KMS-11 (cell line): ENCODE results near the gene CENPP.

ENCODE experiments used
- H2AFZ ChIP-seq: fragments of 200-600 bp; sonication (generic); 2 replicates; pipeline ENCODE4 v1.6.1; 2016; ENCODE audit warnings: antibody characterized with exemption, mixed run types, low read depth
- H3K27ac ChIP-seq: fragments of 200-600 bp; sonication (generic); 2 replicates; pipeline ENCODE4 v1.6.1; 2016; ENCODE audit warnings: mild to moderate bottlenecking, mixed run types
- H3K27me3 ChIP-seq: fragments of 200-600 bp; sonication (generic); 2 replicates; pipeline ENCODE4 v1.6.1; 2017; ENCODE audit warnings: mild to moderate bottlenecking, low read depth, mixed run types, moderate library complexity; ENCODE audit not compliant: insufficient read depth
- H3K36me3 ChIP-seq: fragments of 200-600 bp; sonication (generic); 2 replicates; pipeline ENCODE4 v1.6.1; 2017; ENCODE audit warnings: mild to moderate bottlenecking, mixed run types; ENCODE audit not compliant: insufficient read depth
- H3K4me1 ChIP-seq: fragments of 200-600 bp; sonication (generic); 2 replicates; pipeline ENCODE4 v1.6.1; 2016; ENCODE audit warnings: mild to moderate bottlenecking, low read depth, mixed run types; ENCODE audit not compliant: poor library complexity, severe bottlenecking
- H3K4me2 ChIP-seq: fragments of 200-600 bp; sonication (generic); 2 replicates; pipeline ENCODE4 v1.7.0; 2016; ENCODE audit warnings: mild to moderate bottlenecking, mixed run types
- H3K4me3 ChIP-seq: fragments of 200-600 bp; sonication (generic); IDR thresholded peaks from 2 replicates; pipeline ENCODE4 v1.6.1; 2017; ENCODE audit warnings: low read depth, low read length, mixed read lengths; ENCODE audit not compliant: insufficient read depth
- H3K79me2 ChIP-seq: fragments of 200-600 bp; sonication (generic); 2 replicates; pipeline ENCODE4 v1.6.1; 2016; ENCODE audit warnings: low read depth, mixed run types; ENCODE audit not compliant: insufficient read depth
- H3K9ac ChIP-seq: fragments of 200-600 bp; sonication (generic); 2 replicates; pipeline ENCODE4 v1.6.1; 2016; ENCODE audit warnings: mild to moderate bottlenecking, mixed run types
- H4K20me1 ChIP-seq: fragments of 200-600 bp; sonication (generic); 2 replicates; pipeline ENCODE4 v1.6.1; 2016; ENCODE audit warnings: mild to moderate bottlenecking, mixed run types; ENCODE audit not compliant: insufficient read depth
- CTCF ChIP-seq: fragments of 200-600 bp; sonication (generic); conservative IDR thresholded peaks from 2 replicates; pipeline ENCODE4 v1.6.1; 2017; ENCODE audit warnings: low read depth, mild to moderate bottlenecking, antibody characterized with exemption, low read length, moderate library complexity, mixed read lengths

Gene CENPP

GRCh38 chr9:92543972-92544371 lies 218.2 kb downstream of the CENPP start:
- Histone ChIP-seq H3K4me2 (no peak overlapping the region), H3K27ac (no peak overlapping the region), H3K79me2 (no peaks in the 10 kb centered on the region), H3K9ac (no peak overlapping the region), H3K4me1 (no peaks in the 10 kb centered on the region), H3K4me3 (no peak overlapping the region), H2AFZ (no peak overlapping the region), H4K20me1 (no peaks in the 10 kb centered on the region), H3K36me3 (no peaks in the 10 kb centered on the region), H3K27me3 (no peaks in the 10 kb centered on the region)
- no peak for TF ChIP-seq CTCF

- Histone ChIP-seq H2AFZ (no peak overlapping the region), H3K27me3 (no peaks in the 10 kb centered on the region), H3K36me3 (no peaks in the 10 kb centered on the region), H3K4me3 (no peak overlapping the region), H3K27ac (no peak overlapping the region), H3K9ac (no peak overlapping the region), H4K20me1 (no peaks in the 10 kb centered on the region), H3K4me2 (no peak overlapping the region), H3K4me1 (no peaks in the 10 kb centered on the region), H3K79me2 (no peaks in the 10 kb centered on the region)
- TF ChIP-seq CTCF: no peak
Observed at GRCh38 chr9:92545002-92545510, 219.3 kb downstream of the CENPP start.

- H3K9ac ChIP-seq: no peak overlapping the region
- no peak for TF ChIP-seq CTCF
- H3K4me1 ChIP-seq: no peaks in the 10 kb centered on the region
- no peak overlapping the region for H3K4me3 ChIP-seq
- no peak overlapping the region for H2AFZ ChIP-seq
- no peak overlapping the region for H3K4me2 ChIP-seq
- H3K79me2 ChIP-seq: no peaks in the 10 kb centered on the region
- H4K20me1 ChIP-seq: no peaks in the 10 kb centered on the region
- no peaks in the 10 kb centered on the region for H3K27me3 ChIP-seq
- no peaks in the 10 kb centered on the region for H3K36me3 ChIP-seq
- no peak overlapping the region for H3K27ac ChIP-seq
Observed at GRCh38 chr9:92547356-92547755, 221.6 kb downstream of the CENPP start.

GRCh38 chr9:92550765-92551164 lies 225.0 kb downstream of the CENPP start:
- H4K20me1 ChIP-seq: no peaks in the 10 kb centered on the region
- no peaks in the 10 kb centered on the region for H3K27me3 ChIP-seq
- no peak overlapping the region for H2AFZ ChIP-seq
- no peaks in the 10 kb centered on the region for H3K4me1 ChIP-seq
- H3K79me2 ChIP-seq: no peaks in the 10 kb centered on the region
- H3K36me3 ChIP-seq: no peaks in the 10 kb centered on the region
- TF ChIP-seq CTCF: no peak
- H3K4me3 ChIP-seq: no peak overlapping the region
- no peak overlapping the region for H3K4me2 ChIP-seq
- H3K9ac ChIP-seq: no peak overlapping the region
- H3K27ac ChIP-seq: no peak overlapping the region
